NB4 (cell line): Measurements from ENCODE around the gene FUT1.

Experiments used
- CTCF ChIP-seq: IDR thresholded peaks from one replicate; pipeline ENCODE4 v1.5.1; 2012; ENCODE audit warnings: low read depth, low read length
- POLR2A ChIP-seq: IDR thresholded peaks from 2 replicates; pipeline ENCODE4 v1.6.1; 2011; ENCODE audit warnings: mild to moderate bottlenecking; ENCODE audit not compliant: insufficient read length; ENCODE audit errors: extremely low read depth

- TF ChIP-seq CTCF (no peak), POLR2A (no peak)
Measured at GRCh38 chr19:48731452-48731851, 21.0 kb downstream of the FUT1 start.
